Germinal center (tissue), 1 donor: ENCODE data around the gene EFNA2.

Experiments used
- DNase-seq: peaks from one replicate; pipeline ENCODE4 v3.0.0; 2012; ENCODE audit warnings: mixed read lengths, low spot score

The EFNA2 gene

DNA sequence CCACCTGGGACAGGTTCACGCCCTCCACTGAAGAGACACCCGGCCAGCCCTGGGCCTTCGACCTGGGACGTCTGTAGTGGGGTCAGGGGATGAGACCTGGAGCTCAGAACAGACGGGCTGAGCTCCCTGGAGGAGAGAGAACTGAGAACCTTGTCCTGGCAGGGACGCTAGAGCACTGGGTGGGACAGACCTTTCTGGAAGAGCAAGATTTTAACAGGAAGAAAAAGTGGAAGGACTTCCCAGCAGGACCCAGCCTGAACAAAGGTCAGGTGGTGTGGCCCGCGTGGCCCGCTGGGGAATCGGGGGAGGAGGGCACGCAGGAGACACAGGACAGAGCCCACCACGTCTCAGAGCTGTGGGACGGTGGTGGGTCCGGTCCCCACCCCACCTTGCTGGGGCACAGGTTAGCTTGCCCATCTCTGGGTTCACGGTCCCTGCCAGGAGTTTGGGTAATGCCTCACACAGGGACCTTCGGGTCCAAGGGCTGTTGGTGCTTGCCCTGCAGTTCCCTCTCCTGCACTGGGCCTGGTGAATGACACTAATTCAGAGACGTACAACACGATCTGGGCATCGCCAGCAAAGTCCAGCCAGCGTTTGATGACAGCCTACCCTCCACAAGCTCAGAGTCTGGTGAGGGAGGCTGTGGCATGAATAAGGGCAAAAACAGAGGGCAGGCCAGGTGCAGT, 1.2 kb upstream of the EFNA2 start:
- DNase-seq = no peak

DNA sequence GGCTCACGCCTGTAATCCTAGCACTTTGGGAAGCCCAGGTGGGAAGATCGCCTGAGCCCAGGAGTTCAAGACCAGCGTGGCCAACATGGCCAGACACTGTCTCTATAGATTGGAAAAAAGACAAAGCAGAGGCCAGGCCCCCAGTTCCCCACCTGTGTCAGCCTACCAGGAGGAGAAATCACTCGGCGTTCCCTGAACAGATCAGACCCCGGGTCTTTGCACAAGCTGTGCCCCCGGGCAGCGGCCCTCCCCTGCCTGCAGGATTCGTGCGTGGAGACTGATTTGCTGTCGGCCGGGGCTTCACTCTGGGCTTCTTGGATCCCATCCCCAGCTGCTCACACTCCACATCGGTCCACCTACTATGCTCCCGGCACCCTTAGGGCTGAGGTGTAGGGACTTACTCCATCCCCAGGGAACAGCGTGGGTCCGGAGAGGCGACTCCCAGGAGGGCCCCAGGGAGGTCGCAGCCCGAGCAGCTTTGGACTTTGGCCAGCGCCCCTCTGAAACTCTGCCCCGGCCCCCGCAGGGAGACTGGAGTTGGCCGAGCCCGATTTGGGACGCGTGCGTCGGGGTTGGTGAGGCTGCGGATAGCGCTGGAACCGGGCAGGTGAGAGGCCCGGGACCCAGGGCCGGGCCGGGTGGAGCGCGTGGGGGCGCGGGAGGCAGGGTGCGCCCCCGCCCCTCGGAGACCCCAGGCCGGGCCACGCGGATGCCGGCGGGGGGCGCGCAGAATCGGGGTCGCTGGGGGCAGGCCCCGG, 515 bp upstream of the EFNA2 start:
- DNase-seq = no peak

DNA sequence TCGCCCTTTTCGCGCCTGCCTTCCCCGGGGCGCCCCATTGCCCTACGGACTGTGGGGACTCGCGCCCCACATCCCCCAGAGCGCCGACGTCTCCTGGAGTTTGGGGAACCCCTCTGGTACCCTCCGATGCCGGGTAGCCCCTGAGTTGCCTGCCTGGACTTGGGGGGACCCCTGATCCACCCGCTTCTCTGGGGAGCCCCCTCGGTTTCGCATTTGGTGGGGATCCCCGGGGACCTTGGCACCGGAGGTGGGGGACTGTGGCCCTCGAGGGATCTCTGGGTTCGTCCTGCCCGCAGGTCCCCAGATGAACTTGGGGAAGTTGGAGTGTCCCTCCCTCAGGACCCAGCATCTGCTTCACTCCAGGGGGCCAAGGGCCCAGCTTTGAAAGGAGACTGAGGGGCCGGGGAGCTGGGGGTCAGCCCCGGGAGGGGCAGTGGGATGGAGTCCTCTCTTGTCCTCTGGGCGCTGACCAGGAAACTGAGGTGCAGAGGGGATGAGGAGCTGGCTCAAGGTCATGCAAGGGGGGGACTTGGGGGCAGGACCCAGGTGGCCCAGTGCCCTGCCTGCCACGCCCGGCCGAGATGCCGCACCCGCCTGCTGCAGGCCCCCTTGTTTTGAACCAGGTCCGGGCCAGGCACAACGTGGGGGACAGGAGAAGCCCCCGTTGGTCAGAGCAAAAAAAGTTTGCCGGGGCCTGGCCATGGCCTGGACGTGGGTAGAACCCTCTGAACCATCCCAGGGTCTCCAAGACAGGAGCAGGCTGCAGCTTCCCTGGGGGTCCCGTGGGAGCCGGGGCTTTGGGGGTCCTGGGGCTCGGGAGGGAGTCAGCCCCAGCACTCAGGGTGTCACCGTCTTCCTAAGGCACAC, 1.0 kb downstream of the EFNA2 start:
- DNase-seq = no peak

DNA sequence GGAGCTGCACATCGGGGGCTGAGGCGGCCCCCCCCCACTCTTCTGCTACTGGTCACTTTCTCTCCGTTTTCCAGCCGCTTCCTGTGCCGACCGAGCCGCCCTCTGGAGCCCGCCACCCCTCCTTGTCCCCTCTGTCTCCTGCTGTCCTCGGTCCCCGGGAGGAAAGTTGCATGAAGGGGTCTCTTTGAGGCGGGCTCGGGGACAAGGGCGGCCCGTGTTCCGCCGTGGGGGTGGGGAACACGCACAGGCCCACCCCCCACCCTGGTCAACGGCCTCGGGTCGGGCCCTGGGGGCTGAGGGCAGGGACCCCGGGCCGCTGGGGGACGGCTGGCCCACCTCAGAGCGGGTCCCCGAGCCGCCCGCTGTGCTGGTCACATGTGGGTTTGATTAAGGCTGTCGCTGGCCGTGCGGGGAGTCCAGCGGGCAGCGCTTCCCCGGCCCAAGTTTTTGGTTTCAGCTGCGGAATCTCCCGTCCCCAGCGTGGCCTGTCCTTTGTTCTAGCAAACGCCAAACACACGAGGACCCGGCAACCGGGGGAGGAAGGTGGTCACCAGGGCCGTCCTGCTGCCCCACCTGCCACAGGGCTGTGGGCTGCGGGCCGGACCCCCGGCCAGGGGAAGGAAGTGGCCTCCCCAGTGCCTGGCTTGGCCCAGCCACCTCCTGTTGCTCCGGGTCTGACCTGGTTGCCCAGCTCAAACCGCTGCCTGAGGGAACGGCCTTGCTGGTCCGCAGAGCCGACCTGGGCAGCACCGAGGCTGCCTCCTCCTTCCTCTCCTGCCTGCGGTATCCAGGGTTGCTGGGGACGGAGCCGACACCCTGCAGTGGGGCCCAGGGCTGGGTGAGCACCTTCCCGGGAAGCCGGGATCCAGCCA, 1.9 kb downstream of the EFNA2 start:
- DNase-seq = no peak

DNA sequence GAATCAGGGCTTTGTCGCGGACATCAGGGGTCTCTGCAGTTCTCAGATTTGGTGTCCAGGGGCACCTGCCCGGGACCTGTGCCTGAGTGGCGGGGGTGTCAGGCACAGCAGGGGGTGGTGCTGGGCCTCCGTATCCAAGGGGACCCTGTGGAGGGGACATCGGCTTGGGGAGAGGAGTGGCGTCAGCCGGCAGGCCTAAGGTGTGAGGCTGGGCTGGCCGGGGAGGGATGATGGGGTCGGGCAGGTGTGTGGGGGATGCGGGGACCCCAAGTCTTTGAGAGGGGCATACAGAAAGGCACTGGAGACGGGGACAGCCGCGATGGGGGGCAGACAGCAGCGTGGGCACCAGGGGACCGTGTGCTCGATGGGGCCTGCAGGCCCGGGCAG, 2.5 kb downstream of the EFNA2 start:
- no peak for DNase-seq

DNA sequence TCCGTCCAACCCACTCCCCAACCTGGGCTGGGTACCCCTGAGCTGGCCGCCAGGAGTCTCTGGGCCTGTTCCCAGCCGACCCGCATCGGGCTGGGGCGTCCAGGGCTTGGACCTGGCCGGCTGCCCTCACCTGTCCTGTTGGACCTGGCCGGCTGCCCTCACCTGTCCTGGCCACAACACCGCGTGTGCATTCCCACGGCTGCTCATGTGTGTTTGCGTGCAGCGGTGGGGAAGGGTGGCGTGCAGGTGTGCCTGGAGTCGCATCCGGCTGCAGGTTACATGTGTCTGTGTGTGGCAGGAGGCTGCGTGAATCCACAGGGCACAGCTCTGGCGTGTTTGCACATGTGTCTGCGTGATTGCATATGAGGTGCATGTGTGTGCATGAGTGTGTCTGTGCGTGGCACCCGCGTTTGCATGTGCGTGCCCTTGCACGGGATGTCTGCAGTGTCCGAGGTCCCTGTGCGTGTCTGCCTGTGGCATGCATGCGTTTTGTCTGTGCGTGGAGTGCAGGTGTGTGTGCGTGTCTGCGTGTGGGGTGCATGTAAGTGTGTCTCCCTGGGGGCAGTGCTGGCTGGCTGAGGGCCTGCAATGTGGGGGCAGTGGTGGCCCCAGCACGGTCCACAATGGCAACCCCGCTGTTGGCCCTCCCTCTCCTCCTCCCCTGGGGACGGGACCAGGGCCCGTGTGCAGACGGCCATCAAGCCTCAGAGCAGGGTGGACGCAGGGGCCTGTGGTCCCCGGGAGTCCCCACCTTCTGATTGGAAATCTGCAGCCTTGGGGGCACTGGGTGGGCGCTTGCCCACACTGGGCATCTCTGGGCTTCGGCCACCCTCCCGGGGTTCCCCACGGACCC, 3.4 kb downstream of the EFNA2 start:
- no peak for DNase-seq

DNA sequence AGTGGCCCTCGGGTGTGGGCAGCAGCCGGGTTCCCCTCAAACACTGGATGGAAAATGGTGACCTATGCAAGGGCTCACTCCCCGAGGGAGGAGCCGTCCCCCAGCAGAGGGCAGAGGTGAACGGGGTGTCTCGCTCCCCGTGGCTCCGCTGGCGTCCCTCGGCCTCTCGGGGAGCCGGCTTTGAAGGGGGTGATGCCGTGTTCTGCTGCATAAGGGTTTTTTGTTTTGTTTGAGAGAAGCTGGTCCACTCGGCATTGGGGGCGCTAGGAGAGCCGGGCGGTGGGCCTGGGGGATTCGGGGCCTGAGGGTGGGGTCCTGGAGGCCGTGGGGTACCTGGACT, 4.0 kb downstream of the EFNA2 start:
- DNase-seq = no peak

DNA sequence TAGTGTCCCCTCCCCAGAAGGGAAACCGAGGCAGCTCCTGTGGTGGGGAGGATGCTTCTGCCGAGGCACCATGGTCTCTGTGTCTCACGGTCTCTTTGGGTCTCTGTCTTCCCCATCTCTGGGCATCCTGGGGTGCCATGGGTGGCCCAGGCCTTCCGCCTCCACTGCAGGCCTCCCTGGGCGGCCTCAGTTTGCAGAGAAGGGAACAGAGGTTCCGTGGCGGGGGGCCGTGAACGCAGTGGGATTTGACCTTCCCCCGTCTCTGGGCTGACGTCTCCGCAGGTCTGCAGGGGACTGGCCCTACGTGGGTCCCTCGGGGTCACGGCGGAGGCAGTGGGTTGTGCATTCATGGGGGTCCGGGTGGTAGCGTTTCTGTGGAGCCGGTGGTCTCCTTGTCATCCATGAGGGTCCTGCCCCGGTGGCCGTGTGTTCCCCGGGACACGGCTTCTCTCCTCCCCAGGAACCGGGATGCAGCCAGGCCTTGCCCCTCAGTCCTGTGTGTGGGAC, 4.6 kb downstream of the EFNA2 start:
- no peak for DNase-seq

DNA sequence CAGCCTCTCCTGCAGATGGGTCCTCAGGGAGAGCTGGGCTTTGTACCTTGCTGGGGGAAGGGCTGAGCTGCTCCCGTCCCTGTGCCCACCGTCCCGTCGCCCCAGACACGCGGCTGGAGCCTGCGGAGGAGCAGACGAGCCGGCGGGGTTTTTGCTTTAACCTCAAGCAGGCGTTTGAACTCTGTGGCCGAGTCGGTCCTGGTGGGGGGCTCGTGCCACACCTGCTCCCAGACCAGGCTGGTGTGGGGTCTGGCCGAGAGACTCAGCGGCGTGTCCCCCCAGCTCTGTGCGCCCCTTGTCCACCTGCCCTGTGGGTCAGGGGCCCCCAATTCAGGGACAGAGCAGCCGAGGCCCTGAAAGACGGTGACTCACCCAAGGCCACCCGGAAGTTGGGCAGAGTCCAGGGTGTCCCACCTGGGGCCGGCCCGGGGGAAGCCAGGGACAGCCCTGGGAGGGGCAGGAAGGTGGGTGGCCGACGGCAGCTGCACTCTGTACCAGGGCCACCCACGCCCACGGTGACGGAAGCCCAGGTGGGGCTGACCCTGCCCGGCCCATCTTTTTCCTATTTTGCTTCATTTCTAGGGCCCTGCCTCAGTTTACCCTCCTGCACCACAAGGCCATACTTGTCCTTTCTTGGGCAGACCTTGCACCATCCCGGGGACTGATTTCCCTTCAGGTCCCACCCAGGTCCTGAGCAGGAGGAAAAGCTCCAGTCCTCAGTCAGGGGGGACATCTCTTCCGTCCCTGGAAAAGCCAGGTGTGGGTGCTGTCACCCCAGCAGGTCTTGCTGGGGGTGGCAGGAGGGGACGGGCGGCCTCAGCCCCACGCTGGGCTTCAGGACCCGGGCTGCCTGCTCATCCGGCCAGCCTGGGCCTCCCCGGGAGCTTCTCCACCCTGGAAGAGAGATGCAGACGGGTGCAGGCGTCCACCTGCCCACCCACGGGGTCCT, 5.3 kb downstream of the EFNA2 start:
- DNase-seq = no peak

DNA sequence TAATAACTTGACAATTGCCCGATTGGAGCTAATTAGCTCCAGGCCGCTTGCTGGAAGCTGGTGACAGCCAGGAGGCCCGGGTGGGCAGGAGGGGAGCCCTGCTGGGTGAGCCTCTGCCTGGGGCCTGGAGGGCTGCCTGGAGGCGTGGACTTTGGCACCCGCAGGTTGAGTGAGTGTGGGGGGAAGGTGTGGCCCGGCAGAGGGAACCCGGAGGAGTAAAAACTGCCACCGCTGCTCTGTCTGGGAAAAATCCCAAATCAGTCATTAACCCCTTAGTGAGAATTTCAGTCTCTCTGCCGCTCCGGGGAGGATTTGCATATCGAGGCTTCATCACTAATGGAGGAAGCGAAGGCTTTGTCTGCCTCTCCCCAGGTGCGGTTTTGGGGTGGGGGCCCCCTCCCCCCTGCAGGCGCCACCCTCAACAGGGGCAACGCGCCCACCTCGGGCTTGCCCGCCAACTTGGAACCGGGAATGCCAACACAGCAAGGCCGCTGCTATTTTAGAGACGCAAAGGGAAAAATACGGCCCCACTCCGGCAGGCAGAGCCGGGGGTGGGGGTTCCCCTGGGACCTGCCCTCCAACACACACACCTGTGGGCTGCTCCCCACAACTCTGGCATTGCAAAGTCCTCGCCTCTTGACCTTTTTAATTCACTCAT, 6.2 kb downstream of the EFNA2 start:
- DNase-seq = peak; percentile 42

DNA sequence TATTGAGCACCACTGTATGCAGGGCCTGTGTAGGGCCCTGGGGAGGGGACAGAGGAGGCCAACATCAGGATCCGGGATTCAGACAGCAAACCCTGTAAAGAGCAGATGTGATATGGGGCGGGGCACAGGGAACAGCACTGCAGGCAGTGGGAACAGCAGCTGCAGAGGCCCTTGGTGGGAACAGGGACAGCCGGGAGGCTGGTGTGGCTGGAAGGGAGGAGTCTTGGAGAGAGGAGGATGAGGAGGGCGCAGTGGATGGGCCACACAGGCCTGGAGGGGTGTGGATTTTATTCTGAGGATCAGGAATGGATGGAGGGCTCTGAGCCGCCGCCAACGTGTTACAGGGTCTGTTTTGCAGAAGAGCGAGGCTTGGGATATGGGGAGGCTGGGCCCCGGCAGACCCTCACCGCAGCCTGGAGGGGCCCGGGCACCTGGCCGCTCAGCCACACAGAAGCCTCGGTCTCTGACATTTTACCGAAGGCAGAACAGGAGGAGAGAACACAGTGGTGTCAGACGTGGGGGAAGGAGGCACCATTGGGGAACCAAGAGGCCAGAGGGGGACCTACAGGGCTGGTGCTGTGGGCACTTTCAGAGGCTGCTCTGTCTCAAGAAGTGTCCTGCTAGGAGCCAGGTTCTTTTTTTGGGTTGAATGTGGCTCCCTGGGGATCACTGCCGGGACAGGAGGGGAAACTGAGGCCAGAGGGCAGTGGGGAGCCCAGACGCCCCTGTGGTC, 6.9 kb downstream of the EFNA2 start:
- no peak for DNase-seq

DNA sequence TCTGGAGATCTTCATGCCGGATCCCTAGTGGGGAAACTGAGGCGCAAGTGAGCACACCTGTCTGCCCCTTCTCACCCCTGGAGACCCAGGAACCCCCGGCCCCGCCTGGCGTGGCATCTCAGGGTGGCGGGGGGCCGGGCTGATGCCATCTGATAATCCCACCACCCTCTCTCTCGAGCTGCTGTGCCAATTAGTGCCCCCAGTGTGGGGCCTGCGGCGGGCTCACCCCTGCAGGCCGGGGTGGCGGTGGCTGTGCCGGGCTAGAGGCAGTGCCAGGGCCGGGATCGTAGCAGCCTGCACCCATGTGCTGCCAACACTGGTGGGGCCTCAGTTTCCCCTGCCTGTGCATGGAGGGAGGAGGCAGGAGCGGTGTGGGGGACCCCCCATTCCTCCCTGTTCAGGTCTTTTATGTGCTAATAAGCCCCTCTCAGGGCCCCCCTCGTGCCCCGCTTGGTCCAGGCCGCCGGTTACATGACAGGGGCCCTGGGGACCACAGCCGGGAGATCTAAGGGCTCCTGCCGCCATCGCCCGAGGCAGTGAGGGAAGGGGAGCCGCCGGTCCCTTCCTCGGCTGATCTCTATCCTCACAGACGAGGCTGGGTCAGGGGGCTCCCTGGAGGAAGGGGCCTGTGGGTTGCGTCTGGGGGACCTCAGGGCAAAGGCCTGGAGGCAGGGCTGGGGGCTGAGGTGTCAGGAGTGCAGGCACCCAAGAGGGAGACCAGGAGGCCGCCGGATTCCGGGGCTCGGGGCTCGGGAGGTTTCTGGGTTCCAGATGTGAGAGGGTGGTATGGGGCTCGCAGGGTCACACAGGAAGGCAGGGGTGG, 8.3 kb downstream of the EFNA2 start:
- DNase-seq = no peak

DNA sequence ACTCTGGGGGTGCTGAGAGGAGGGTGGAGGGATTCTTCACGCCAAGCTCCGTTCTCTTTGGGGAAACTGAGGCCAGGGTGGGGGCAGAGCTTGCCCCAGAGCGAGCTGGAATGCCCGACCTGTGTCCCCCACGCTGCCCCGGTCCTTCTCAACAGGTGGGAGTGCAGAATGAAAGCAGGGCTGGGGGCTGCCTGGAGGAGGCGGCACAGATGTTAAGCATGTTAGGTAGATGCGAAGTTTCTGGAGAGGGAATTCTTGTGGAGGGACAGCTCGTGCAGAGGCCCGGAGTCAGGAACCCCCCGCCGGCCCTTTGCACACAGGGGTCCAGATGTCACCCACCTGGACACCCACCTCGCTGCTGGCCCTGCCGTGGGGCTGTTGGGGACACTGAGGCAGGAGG, 9.0 kb downstream of the EFNA2 start:
- DNase-seq = no peak

DNA sequence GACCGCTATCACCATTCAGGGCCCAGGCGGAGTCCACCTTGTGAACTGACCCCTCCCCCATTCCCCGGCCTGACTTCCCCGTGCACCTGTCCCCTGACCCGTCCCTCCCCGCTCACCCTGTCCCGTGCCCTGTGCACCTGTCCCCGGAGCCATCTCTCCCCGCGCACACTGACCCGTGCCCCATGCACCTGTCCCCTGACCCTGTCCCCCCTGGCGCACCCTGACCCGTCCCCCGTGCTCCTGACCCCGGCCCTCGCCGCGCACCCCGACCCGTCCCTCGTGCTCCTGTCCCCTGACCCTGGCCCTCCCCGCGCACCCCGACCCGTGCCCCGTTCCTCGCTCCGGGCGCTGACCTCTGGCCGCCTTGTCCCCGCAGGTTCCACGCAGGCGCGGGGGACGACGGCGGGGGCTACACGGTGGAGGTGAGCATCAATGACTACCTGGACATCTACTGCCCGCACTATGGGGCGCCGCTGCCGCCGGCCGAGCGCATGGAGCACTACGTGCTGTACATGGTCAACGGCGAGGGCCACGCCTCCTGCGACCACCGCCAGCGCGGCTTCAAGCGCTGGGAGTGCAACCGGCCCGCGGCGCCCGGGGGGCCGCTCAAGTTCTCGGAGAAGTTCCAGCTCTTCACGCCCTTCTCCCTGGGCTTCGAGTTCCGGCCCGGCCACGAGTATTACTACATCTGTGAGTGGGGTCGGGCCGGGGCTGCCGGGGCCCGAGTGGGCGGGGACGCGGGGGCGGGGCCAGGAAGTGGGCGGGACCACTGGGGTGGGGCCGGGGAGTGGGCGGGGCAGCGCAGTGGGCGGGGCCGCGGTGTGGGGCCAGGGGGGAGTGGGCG, 9.7 kb downstream of the EFNA2 start:
- peak; percentile 82 for DNase-seq

DNA sequence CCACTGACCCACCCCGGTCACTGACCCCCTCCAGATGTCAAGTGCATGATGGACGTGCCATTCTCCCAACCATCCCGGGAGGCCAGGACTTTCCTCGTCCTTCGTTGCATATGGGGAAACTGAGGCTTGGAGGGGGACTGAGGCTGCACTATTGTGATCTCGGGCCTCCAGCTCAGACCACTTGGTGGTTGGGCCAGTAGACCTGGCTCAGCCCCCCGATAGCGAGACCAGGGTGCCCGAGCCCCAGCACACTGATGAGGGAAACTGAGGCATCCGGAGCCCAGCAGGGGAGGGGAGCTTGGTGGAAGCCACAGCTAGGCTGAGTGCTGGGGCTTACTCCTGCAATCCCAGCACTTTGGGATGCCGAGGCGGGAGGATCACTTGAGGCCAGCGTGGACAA, 10.4 kb downstream of the EFNA2 start:
- DNase-seq = no peak

DNA sequence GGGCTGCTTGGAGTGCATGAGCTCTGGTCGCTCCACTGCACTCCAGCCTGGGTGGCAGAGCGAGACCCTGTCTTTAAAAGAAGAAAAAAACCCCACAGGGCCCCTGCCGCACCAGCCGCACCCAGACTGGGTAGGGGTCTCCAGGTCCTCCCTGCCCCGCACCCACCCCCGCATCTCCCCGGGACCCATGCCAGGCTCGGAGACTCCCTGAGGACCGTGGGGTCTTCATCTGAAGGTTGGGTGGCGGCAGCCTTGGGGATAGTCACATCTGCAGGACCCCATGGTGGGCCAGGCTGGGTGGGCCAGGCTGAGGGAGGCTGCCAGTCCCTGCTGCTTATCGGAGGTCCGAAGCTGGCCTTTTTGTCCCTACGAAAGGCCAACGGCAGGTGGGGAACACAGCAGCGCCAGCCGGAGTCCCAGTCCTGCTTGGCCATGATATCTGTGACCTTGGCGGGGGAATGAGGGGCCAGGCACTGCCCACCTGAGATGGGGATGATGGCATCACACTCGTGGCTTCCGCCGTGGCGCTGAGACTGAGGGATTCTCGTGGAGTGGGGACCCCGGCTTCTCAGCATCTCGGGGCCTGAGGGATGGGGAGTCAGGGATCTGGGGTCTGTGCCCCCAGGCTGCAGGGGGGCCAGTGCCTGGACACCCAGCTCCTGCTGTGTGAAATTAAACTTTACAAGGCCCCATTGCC, 11.1 kb downstream of the EFNA2 start:
- no peak for DNase-seq
